HFFc6 (cell line): ENCODE data around the gene NGB. TPM values are rescaled to one million over a fixed set of nuclear protein-coding genes. Genes with fewer than 3 reads are reported as not detected.

Experiments
- DNase-seq: peaks from one replicate; pipeline ENCODE4 v3.0.0-alpha.2; 2018
- H3K27ac Mint-ChIP-seq: 2 replicates; pipeline ENCODE4 v1.8.0; 2020; ENCODE audit warnings: mild to moderate bottlenecking, mixed read lengths
- H3K27me3 Mint-ChIP-seq: 2 replicates; pipeline ENCODE4 v1.8.0; 2021; ENCODE audit warnings: mild to moderate bottlenecking, moderate library complexity, mixed read lengths; ENCODE audit not compliant: insufficient read depth
- H3K36me3 Mint-ChIP-seq: 2 replicates; pipeline ENCODE4 v1.8.0; 2021; ENCODE audit warnings: low read depth, mixed read lengths
- H3K4me1 Mint-ChIP-seq: 2 replicates; pipeline ENCODE4 v1.8.0; 2020; ENCODE audit warnings: low read depth, mixed read lengths
- H3K4me3 Mint-ChIP-seq: 2 replicates; pipeline ENCODE4 v1.8.0; 2020; ENCODE audit warnings: mild to moderate bottlenecking, moderate library complexity, mixed read lengths
- H3K9me3 Mint-ChIP-seq: 2 replicates; pipeline ENCODE4 v1.8.0; 2020; ENCODE audit warnings: mild to moderate bottlenecking, mixed read lengths
- total RNA-seq, 6 experiments: library from RNA; stranded (reverse); fragmentation: NEBNext Ultra II Directional; extraction: Animal tissue kit (Norgen Biotek cat#: 25700); gene quantifications; 2 replicates in 1 of 6; 3 replicates in 5 of 6; pipeline ENCODE4 v1.2.3, GENCODE V29; 2021
- TF ChIP-seq, protein P1 (sequence below): fragments of 200-600 bp; sonication (generic); IDR thresholded peaks from 2 replicates; pipeline ENCODE4 v1.5.0; 2021; ENCODE audit warnings: antibody characterized with exemption, mild to moderate bottlenecking

The NGB gene
- total RNA-seq, 6 experiments from 2014 or later: not detected

DNA sequence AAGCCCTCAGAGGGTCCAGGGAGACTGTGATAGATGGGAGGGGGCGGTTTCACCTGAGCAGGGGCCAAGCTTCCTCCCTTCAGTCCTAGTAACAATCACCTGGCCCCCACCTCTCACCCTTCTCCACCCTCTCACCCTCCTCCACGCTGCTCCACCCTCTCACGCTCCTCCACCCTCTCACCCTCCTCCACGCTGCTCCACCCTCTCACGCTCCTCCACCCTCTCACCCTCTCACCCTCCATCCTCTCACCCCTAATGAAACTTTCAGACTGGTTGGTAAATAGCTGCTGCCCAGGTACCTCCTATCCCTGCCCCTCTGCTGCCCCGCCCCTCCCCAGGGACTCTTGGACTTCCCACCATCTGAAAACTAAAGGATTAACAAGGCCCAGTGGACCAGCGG lies 34.2 kb downstream of the NGB start:
- Mint-ChIP-seq H3K36me3 (no peaks in the 10 kb centered on the region), H3K9me3 (no peaks in the 10 kb centered on the region), H3K4me1 (no peaks in the 10 kb centered on the region), H3K4me3 (no peak overlapping the region), H3K27ac (no peak overlapping the region), H3K27me3 (peaks cover 26% of the 10 kb centered on the region)
- TF ChIP-seq, protein P1, sequence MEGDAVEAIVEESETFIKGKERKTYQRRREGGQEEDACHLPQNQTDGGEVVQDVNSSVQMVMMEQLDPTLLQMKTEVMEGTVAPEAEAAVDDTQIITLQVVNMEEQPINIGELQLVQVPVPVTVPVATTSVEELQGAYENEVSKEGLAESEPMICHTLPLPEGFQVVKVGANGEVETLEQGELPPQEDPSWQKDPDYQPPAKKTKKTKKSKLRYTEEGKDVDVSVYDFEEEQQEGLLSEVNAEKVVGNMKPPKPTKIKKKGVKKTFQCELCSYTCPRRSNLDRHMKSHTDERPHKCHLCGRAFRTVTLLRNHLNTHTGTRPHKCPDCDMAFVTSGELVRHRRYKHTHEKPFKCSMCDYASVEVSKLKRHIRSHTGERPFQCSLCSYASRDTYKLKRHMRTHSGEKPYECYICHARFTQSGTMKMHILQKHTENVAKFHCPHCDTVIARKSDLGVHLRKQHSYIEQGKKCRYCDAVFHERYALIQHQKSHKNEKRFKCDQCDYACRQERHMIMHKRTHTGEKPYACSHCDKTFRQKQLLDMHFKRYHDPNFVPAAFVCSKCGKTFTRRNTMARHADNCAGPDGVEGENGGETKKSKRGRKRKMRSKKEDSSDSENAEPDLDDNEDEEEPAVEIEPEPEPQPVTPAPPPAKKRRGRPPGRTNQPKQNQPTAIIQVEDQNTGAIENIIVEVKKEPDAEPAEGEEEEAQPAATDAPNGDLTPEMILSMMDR: no peak
- no peak for DNase-seq

DNA sequence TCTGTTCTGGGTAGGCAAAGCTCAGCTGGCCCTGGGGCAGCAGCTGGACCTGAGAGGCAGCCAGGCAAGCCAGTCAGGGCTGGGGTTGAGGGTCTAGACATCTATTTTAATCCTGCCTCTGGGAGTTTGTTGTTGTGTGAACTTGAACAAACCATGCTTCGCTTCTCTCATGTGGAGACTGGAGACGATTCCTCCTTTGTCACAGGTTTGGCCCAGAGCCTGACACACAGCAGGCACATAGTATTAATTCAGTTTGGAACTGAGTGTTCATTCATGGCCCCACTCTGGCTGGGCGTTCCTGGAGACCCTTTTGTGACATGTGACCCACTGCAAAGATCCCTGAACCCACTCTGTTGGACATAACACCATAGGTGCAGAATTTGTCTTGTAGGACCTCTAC lies 39.3 kb downstream of the NGB start:
- TF ChIP-seq, protein P1: no peak
- H3K4me3 Mint-ChIP-seq: no peak overlapping the region
- DNase-seq: no peak
- no peak overlapping the region for H3K27ac Mint-ChIP-seq
- no peaks in the 10 kb centered on the region for H3K4me1 Mint-ChIP-seq
- H3K27me3 Mint-ChIP-seq: peaks cover 23% of the 10 kb centered on the region
- H3K36me3 Mint-ChIP-seq: no peaks in the 10 kb centered on the region
- H3K9me3 Mint-ChIP-seq: no peaks in the 10 kb centered on the region

DNA sequence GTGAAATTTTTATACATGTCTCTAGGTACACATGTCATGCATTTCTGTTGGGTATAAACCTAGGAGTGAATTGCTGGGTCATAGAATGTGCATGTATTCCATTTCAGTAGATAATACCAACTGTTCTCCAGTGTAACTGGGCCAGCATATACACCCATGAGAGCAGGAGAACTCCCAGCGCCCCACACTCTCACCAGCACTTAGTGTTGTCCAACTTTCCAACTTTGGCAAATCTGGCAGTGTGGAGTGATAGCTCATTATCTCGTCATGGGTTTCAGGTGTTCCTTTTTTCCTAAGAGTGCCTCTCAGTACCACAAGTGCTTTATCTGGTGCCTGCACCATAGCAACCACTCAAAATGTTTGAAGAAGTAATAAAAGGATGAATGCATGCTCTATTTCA lies 40.1 kb downstream of the NGB start:
- no peaks in the 10 kb centered on the region for H3K9me3 Mint-ChIP-seq
- no peak overlapping the region for H3K4me3 Mint-ChIP-seq
- H3K36me3 Mint-ChIP-seq: no peaks in the 10 kb centered on the region
- H3K27ac Mint-ChIP-seq: no peak overlapping the region
- no peak for DNase-seq
- TF ChIP-seq, protein P1: no peak
- peaks cover 30% of the 10 kb centered on the region for H3K27me3 Mint-ChIP-seq
- H3K4me1 Mint-ChIP-seq: no peaks in the 10 kb centered on the region

DNA sequence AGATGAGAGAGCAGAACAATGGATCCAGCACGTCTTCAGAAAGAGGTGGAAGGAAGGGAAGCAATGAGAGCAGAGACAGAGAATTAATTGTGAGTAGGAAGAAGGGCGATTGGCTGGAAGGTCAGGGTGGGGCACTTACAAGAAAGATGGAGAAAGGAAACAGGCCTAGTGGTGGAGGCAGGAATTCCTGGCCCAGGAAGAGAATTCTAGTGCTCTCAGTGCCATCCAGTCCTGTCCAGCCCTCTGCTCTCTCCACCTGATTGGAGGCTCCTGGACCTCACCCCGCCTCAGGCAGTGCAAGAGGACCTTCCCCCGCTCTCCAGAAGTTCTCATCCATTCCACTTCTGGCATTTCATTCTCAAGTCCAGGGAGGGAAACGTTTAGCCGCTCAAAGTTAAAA lies 43.0 kb downstream of the NGB start:
- Mint-ChIP-seq H3K4me1 (no peaks in the 10 kb centered on the region), H3K27ac (no peak overlapping the region), H3K27me3 (peaks cover 41% of the 10 kb centered on the region), H3K4me3 (no peak overlapping the region), H3K36me3 (no peaks in the 10 kb centered on the region), H3K9me3 (no peaks in the 10 kb centered on the region)
- TF ChIP-seq, protein P1: no peak
- DNase-seq: no peak

DNA sequence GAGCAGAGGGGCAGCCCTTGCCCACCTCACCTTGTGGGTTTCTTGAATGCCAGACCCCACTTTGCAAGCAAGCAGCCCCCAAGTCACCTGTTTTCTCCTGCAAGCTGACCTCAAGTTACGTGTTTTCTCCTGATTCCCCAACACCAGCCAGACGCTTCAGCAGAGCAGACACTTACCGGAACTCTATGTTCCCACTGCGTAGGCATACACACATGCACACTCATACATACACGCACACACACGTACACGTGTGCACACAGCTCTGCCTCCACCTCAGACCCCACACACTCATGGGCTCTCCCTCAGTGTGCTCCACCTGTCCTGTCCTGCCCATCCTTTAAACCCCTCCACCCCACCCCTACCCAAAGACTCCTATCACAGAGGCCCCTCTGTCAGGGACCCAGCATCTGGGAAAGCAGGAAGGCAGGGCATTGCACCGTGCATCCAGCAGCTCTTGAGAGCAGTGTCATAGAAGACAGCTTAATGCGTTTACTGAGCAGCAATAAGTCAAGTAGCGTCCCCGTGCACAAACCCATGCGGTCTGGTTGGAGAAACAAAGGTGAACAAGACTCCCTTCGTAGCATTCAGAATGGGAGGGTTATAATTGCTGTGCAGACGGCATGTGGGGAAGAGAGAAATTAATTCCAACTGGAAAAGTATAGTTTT lies 45.0 kb downstream of the NGB start:
- TF ChIP-seq, protein P1: no peak
- Mint-ChIP-seq H3K9me3 (no peaks in the 10 kb centered on the region), H3K4me1 (no peaks in the 10 kb centered on the region), H3K36me3 (no peaks in the 10 kb centered on the region), H3K27me3 (peaks cover 41% of the 10 kb centered on the region), H3K4me3 (no peak overlapping the region), H3K27ac (no peak overlapping the region)
- no peak for DNase-seq
